Loucy (cell line): ENCODE measurements around the gene RNU6-1.

Experiments used
- H2AFZ ChIP-seq: fragments of 200-600 bp; sonication (generic); 2 replicates; pipeline ENCODE4 v1.6.0; 2016; ENCODE audit warnings: antibody characterized with exemption, mild to moderate bottlenecking, low read length, moderate library complexity
- H3F3A ChIP-seq: fragments of 200-600 bp; 2 replicates; pipeline ENCODE4 v1.6.0; 2016; ENCODE audit warnings: antibody characterized with exemption, low read depth, mild to moderate bottlenecking
- H3K27me3 ChIP-seq: fragments of 200-600 bp; sonication (generic); 2 replicates; pipeline ENCODE4 v1.6.1; 2014; ENCODE audit warnings: low read length, mild to moderate bottlenecking; ENCODE audit not compliant: insufficient read depth, poor library complexity, severe bottlenecking
- H3K36me3 ChIP-seq: fragments of 200-600 bp; sonication (generic); 2 replicates; pipeline ENCODE4 v1.6.1; 2016; ENCODE audit warnings: low read length; ENCODE audit not compliant: insufficient read depth
- H3K4me1 ChIP-seq: fragments of 200-600 bp; sonication (generic); 2 replicates; pipeline ENCODE4 v1.5.1; 2014; ENCODE audit warnings: low read length, mild to moderate bottlenecking; ENCODE audit not compliant: insufficient read depth, poor library complexity, severe bottlenecking
- H3K4me2 ChIP-seq: fragments of 200-600 bp; sonication (generic); 2 replicates; pipeline ENCODE4 v1.6.0; 2014; ENCODE audit warnings: antibody characterized with exemption, low read length, low read depth, mild to moderate bottlenecking; ENCODE audit not compliant: poor library complexity, severe bottlenecking
- H3K4me3 ChIP-seq: fragments of 200-600 bp; sonication (generic); 2 replicates; pipeline ENCODE4 v1.5.1; 2014; ENCODE audit warnings: low read length, mild to moderate bottlenecking, mixed read lengths; ENCODE audit not compliant: poor library complexity, severe bottlenecking
- H3K79me2 ChIP-seq: fragments of 200-600 bp; sonication (generic); 2 replicates; pipeline ENCODE4 v1.6.1; 2014; ENCODE audit warnings: low read length; ENCODE audit not compliant: insufficient read depth
- H3K9ac ChIP-seq: fragments of 200-600 bp; sonication (generic); 2 replicates; pipeline ENCODE4 v1.6.0; 2014; ENCODE audit warnings: mild to moderate bottlenecking, low read depth, low read length, moderate library complexity; ENCODE audit not compliant: poor library complexity, severe bottlenecking
- H3K9me2 ChIP-seq: fragments of 200-600 bp; sonication (generic); replicated peaks from 2 replicates; pipeline ENCODE4 v1.6.1; 2016; ENCODE audit warnings: low read depth, low read length, mixed read lengths
- H3K9me3 ChIP-seq: fragments of 200-600 bp; sonication (generic); 2 replicates; pipeline ENCODE4 v1.6.1; 2014; ENCODE audit warnings: mild to moderate bottlenecking, antibody characterized with exemption, low read length, low read depth; ENCODE audit not compliant: insufficient read depth
- H4K20me1 ChIP-seq: fragments of 200-600 bp; sonication (generic); 2 replicates; pipeline ENCODE4 v1.6.0; 2014; ENCODE audit warnings: antibody characterized with exemption, low read length, mild to moderate bottlenecking; ENCODE audit not compliant: insufficient read depth, poor library complexity, severe bottlenecking
- EZH2phosphoT487 ChIP-seq: fragments of 200-600 bp; IDR thresholded peaks from 2 replicates; pipeline ENCODE4 v1.6.1; 2018; ENCODE audit warnings: antibody characterized with exemption, mild to moderate bottlenecking, moderate library complexity, borderline replicate concordance
- TF ChIP-seq, protein P1 (sequence below): fragments of 200-600 bp; sonication (generic); conservative IDR thresholded peaks from 2 replicates; pipeline ENCODE4 v1.5.1; 2014; ENCODE audit warnings: mild to moderate bottlenecking, antibody characterized with exemption, low read length

Gene RNU6-1

DNA sequence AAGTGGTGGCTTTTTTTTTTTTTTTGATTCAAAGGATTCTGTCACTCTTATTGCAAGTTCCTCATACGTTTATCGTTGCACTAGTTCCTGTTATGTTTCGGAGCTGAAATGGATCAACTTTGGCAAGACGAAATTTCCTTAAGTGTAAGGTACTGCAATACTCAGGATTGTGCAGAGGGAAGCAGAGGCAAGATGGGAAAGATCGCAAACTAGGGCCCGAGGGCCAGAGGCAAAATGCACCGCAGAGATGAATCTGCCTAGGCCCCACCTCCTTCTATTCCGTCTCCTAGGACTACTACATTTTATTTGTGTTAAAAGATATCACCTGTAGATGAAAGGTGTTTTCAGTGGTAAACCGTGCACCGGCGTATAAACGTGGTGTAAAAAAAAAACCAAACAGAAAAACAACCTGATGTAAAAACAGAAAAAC, 331 bp downstream of the RNU6-1 start:
- Histone ChIP-seq H3K79me2 (no peaks in the 10 kb centered on the region), H3K9me3 (no peaks in the 10 kb centered on the region), H3K9me2 (no peaks in the 10 kb centered on the region), H3K4me1 (peaks cover 27% of the 10 kb centered on the region), H3K27me3 (no peaks in the 10 kb centered on the region), H3F3A (no peaks in the 10 kb centered on the region; the same call in 1 of the 2 replicates), H3K4me3 (peak overlapping the region; percentile 87), H3K9ac (peak overlapping the region; percentile 86), H3K4me2 (peak overlapping the region; percentile 90), H3K36me3 (no peaks in the 10 kb centered on the region), H2AFZ (peak overlapping the region; percentile 77), H4K20me1 (no peaks in the 10 kb centered on the region)
- no peak for TF ChIP-seq EZH2phosphoT487
- TF ChIP-seq, protein P1, sequence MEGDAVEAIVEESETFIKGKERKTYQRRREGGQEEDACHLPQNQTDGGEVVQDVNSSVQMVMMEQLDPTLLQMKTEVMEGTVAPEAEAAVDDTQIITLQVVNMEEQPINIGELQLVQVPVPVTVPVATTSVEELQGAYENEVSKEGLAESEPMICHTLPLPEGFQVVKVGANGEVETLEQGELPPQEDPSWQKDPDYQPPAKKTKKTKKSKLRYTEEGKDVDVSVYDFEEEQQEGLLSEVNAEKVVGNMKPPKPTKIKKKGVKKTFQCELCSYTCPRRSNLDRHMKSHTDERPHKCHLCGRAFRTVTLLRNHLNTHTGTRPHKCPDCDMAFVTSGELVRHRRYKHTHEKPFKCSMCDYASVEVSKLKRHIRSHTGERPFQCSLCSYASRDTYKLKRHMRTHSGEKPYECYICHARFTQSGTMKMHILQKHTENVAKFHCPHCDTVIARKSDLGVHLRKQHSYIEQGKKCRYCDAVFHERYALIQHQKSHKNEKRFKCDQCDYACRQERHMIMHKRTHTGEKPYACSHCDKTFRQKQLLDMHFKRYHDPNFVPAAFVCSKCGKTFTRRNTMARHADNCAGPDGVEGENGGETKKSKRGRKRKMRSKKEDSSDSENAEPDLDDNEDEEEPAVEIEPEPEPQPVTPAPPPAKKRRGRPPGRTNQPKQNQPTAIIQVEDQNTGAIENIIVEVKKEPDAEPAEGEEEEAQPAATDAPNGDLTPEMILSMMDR: no peak

GRCh38 chr15:67838789-67839332, 984 bp downstream of the RNU6-1 start:
- no peaks in the 10 kb centered on the region; the same call in 1 of the 2 replicates for H3F3A ChIP-seq
- H3K9me2 ChIP-seq: no peaks in the 10 kb centered on the region
- no peaks in the 10 kb centered on the region for H3K79me2 ChIP-seq
- TF ChIP-seq EZH2phosphoT487: no peak
- TF ChIP-seq, protein P1: no peak
- H4K20me1 ChIP-seq: no peaks in the 10 kb centered on the region
- peak overlapping the region; percentile 77 for H2AFZ ChIP-seq
- H3K9me3 ChIP-seq: no peaks in the 10 kb centered on the region
- no peaks in the 10 kb centered on the region for H3K27me3 ChIP-seq
- peak overlapping the region; percentile 87 for H3K4me3 ChIP-seq
- peak overlapping the region; percentile 86 for H3K9ac ChIP-seq
- peaks cover 27% of the 10 kb centered on the region for H3K4me1 ChIP-seq
- H3K4me2 ChIP-seq: peak overlapping the region; percentile 90
- no peaks in the 10 kb centered on the region for H3K36me3 ChIP-seq

DNA sequence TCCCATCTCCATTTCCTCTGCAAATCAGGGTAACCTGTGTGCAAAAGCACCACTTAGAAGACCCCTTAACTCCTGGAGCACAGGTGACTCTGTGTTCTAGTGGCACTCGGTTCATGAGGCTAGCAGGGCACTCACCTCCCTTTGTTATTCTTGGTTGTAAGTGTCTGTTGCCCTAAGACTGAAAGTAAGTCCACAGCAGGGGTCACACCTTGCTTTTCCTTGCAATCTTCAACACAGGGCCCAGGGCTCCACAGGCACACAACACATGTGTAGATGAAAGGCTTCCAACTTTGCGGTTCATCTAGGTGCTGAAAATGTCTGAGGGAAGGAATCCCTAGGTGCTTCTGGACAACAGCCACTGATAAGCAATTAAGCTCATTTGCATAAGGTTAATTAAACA, 2.9 kb downstream of the RNU6-1 start:
- no peaks in the 10 kb centered on the region for H3K36me3 ChIP-seq
- H3K27me3 ChIP-seq: no peaks in the 10 kb centered on the region
- peak overlapping the region; percentile 75 for H3K4me2 ChIP-seq
- H4K20me1 ChIP-seq: no peaks in the 10 kb centered on the region
- TF ChIP-seq, protein P1: no peak
- TF ChIP-seq EZH2phosphoT487: no peak
- no peaks in the 10 kb centered on the region for H3K9me3 ChIP-seq
- H2AFZ ChIP-seq: no peak overlapping the region
- H3K9ac ChIP-seq: peak overlapping the region; percentile 77
- H3F3A ChIP-seq: no peaks in the 10 kb centered on the region; the same call in 1 of the 2 replicates
- no peaks in the 10 kb centered on the region for H3K79me2 ChIP-seq
- H3K4me1 ChIP-seq: peaks cover 33% of the 10 kb centered on the region
- H3K9me2 ChIP-seq: no peaks in the 10 kb centered on the region
- peak overlapping the region; percentile 78 for H3K4me3 ChIP-seq
